Activated T-helper 9 cell treated with anti-CD3 and anti-CD28 coated beads, Interleukin-2, amount 50 U/mL, for 16 hours (primary cell): ENCODE results near the gene CHIC2.
"Not testable (repeated sequence)": the region's sequence is repeated elsewhere in the genome, so short reads cannot be mapped to it uniquely, and the experiment has no call there.

ENCODE experiments used
- DNase-seq: peaks from one replicate; pipeline ENCODE4 v3.0.0-alpha.2; 2020; ENCODE audit warnings: low read depth

CHIC2 gene

DNA sequence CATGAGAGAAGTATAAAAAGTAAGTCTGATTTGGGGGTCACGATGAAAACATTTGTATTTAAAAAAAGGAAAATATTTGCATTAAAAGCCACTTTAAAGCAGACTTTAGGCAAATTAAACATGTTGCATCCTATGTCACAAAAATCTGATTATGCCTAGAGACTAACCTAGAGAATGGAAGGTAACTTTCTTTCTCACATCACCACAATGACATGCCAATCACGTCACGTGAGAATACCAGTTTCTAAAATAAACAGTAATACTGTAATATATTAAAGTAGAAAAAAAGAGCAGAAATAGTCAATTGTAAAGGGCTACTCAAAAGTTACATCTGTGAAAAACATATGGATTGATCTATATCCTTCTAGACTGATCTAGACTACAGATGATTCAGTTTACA lies 3.3 kb downstream of the CHIC2 start:
- DNase-seq: no peak

- no peak for DNase-seq
These were observed 4.3 kb downstream of the CHIC2 start for GRCh38 chr4:54060116-54060515.

- DNase-seq: no peak
These were observed 6.2 kb downstream of the CHIC2 start for GRCh38 chr4:54058171-54058570.

- no peak for DNase-seq
These were observed 8.0 kb downstream of the CHIC2 start for GRCh38 chr4:54056360-54056759.

- DNase-seq: no peak
These were observed 8.9 kb downstream of the CHIC2 start for GRCh38 chr4:54055494-54055893.

- DNase-seq: no peak
These were observed 9.9 kb downstream of the CHIC2 start for GRCh38 chr4:54054501-54054900.

DNA sequence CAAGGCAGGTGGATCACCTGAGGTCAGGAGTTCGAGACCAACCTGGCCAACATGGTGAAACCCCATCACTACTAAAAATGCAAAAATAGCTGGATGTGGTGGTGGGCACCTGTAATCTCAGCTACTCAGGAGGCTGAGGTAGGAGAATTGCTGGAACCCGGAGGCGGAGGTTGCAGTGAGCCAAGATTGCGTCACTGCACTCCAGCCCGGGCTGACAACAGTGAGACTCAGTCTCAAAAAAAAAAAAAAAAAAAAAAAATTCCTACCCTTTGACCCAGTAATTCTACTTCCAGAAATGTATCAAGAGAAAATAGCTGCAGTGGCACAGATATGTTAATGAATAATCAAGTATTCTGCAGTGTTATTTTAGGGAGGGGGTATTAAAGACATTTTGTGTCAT lies 11.1 kb downstream of the CHIC2 start:
- not testable (repeated sequence) for DNase-seq

DNA sequence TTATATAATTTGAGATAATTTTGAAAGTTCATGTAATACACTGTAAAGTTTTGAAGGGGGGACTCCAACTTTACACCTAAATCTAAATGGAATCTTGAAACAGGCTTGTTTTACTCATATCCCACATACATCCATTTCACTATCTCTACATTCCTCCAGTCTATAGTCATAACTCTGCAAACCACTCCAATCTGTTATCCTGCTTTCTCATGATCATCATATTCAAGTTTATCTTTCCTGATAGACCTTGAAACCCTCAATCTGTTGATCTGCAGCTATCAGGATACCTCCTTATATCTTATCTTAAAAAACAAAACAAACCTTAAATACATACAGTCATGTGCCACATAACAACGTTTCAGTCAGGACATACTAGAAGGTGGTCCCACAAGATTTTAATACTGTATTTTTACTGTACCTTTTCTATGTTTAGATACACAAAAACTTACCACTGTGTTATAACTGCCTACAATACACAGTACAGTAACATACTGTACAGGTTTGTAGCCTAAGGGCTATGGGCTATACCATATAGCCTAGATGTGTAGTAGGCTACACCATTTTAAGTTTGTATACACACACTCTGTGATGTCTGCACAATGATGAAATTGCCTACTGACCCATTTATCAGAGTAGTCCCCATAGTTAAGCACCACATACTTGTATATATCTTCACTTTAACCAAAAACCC lies 14.0 kb downstream of the CHIC2 start:
- no peak for DNase-seq

DNA sequence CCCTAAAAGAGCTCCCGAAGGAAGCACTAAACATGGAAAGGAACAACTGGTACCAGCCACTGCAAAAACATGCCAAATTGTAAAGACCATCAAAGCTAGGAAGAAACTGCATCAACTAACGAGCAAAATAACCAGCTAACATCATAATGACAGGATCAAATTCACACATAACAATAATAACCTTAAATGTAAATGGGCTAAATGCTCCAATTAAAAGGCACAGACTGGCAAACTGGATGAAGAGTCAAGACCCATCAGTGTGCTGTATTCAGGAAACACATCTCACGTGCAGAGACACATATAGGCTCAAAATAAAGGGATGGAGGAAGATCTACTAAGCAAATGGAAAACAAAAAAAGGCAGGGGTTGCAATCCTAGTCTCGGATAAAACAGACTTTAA lies 20.8 kb downstream of the CHIC2 start:
- not testable (repeated sequence) for DNase-seq

- DNase-seq: no peak
These were observed 22.5 kb downstream of the CHIC2 start for GRCh38 chr4:54041933-54042332.

- no peak for DNase-seq
These were observed 23.3 kb downstream of the CHIC2 start for GRCh38 chr4:54041100-54041499.

DNA sequence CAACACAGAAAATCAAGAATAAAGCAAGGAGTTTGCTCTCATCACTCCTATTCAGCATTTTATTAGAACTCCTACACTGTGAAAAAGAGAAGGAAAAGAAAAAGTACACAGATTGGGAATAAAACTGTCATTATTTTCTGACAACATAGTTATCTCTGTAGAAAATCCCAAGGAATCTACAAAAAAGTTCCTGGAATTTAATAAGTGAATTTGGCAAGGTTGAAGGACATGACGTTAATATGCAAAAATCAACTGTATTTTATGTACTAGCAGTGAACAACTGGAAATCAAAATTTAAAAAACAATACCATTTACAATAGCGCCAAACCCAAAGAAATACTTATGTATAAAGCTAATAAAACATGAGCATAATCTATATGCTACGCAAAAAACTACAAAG lies 26.3 kb downstream of the CHIC2 start:
- DNase-seq: no peak

- no peak for DNase-seq
These were observed 28.2 kb downstream of the CHIC2 start for GRCh38 chr4:54036184-54036583.

DNA sequence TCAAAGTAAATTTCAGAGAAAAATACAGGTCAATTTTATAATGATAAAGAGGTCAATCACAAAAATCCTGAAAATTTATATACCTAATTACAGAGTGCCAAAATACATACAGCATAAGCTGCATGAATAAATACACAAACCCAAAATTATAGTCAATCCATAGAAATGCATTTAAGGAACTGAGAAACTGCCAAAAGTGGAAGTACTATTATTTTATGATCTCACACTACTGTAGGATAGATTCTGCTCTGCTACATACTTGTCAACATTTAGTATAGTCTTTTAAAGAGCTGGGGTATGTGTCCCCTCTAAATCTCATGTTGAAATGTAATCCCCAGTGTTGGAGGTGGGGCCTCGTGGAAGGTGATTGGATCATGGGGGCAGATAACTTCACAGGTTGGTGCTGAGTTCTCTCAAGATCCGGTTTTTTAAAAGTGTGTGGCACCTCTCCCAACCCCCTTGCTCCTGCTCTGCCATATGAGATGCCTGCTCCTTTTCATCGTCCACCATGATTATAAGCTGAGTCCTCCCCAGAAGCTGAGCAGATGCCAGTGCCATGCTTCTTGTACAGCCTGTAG lies 31.8 kb downstream of the CHIC2 start:
- DNase-seq: no peak

DNA sequence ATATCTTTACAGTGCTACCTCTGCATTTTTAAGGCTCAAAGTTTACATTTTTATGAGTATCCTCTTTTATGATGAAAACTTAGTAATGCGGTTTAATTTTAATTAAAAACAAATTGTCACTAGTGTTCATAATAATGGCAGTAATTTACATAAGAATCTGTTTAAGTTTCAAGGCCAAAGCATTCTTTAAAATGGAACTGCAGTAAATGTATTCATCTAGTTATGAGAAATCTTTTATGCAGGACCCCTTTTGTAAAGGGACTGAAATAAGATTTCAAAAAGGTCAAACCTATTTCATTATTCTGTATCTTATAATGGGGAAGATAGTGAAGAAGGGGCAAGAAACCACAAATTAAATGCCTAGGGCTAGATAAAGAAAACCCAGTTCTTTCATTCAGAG lies 37.1 kb downstream of the CHIC2 start:
- no peak for DNase-seq

GRCh38 chr4:54025582-54025981 lies 38.8 kb downstream of the CHIC2 start:
- no peak for DNase-seq

GRCh38 chr4:54023019-54023418 lies 41.4 kb downstream of the CHIC2 start:
- DNase-seq: not testable (repeated sequence)

GRCh38 chr4:54017974-54018373 lies 46.4 kb downstream of the CHIC2 start:
- DNase-seq: no peak

- DNase-seq: no peak
These were observed 47.1 kb downstream of the CHIC2 start for GRCh38 chr4:54017308-54017707.

DNA sequence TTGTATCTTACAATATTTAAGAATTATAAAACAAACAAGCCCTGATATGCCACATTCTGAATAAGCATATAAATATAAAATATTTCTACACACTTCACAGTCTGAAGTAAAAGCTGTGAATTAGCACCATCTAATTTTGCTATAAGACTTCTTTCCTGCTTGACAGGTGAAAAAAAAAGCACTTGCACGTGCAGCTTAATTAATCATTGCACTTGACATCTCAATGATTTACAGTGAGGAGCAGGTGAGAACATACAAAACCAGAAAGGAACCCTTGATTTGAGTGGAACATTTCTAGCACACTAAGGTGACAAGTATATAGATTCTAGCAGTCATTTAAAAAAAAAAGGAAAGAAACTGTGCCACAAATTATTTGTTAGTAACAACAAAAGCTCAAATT lies 47.9 kb downstream of the CHIC2 start:
- DNase-seq: no peak

- DNase-seq: no peak
These were observed 48.9 kb downstream of the CHIC2 start for GRCh38 chr4:54015423-54016030.

DNA sequence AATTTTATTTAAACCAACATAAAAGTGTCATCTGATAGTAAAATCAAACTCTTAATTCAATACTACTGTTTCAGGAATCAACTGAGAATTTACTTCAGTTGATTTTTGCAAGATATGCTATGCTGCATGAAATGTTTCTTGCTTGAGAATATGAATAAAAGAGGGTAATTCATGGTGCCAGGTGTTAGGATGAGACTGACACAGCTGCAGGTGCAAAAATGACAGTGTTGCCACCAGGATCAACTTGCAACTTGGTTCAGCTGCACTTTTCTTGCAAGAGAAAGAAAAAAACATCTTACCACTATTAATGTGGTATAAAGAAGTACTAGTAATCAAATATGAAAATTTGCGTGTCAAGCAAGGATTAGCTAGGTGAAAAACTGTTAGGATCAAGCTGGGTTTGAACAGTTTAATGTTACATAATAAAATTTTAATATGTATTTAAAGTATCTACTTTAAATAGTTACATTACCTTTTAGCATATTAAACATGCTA lies 49.7 kb downstream of the CHIC2 start:
- DNase-seq: no peak

- no peak for DNase-seq
These were observed 53.2 kb downstream of the CHIC2 start for GRCh38 chr4:54011201-54011600.

- no peak for DNase-seq
These were observed 57.6 kb downstream of the CHIC2 start for GRCh38 chr4:54006755-54007154.
